HAP-1 (cell line): Measurements from ENCODE around the gene TMEM74B.

Experiments used
- DNase-seq, 2 experiments: peaks; one replicate each; pipeline ENCODE4 v3.0.0-alpha.2; 2016 to 2020; ENCODE audit warnings: low spot score in 2 of 2
- H3K27me3 ChIP-seq: fragments of 250-450 bp; sonication (Bioruptor Pico); 2 replicates; pipeline ENCODE4 v1.5.1; 2020; ENCODE audit warnings: low read depth, mild to moderate bottlenecking, moderate library complexity
- H3K36me3 ChIP-seq: fragments of 250-450 bp; sonication (Bioruptor Pico); replicated peaks from 2 replicates; pipeline ENCODE4 v1.5.1; 2020; ENCODE audit warnings: mild to moderate bottlenecking
- H3K4me1 ChIP-seq: fragments of 250-450 bp; sonication (Bioruptor Pico); 2 replicates; pipeline ENCODE4 v1.5.1; 2020; ENCODE audit warnings: mild to moderate bottlenecking
- H3K4me3 ChIP-seq: fragments of 250-450 bp; sonication (Bioruptor Pico); 2 replicates; pipeline ENCODE4 v1.5.1; 2020; ENCODE audit warnings: mild to moderate bottlenecking, moderate library complexity
- H3K9me3 ChIP-seq: fragments of 250-450 bp; sonication (Bioruptor Pico); 2 replicates; pipeline ENCODE4 v1.5.1; 2020; ENCODE audit warnings: mild to moderate bottlenecking, moderate library complexity
- in situ Hi-C: fragments of 300-500 bp; cut with MboI; formaldehyde crosslinking; loops from 3 replicates; pipeline ENCODE4 v1.14.3; 2020; ENCODE audit warnings: low sequenced_read_pairs, inconsistent platforms, mixed read lengths

Gene TMEM74B

DNA sequence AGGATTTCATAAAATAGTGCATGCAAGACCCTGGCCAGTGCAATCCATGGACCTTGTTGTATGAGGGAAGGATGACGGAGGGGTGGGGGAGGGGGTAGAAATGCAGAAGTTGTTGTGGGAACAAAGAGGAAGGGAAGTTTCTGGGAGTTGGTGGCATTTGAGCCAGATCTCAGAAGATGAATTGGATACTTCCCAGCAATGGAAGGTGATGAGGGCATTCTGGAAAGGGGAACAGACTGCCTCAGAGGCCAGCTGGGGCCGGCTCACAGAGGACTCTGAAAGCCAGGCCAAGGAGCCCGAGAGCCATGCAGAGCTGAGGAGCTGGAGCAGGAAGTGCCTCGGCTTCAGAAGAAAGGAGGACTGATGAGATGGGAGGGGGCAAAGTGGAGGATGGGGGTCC is 2.7 kb downstream of the TMEM74B start:
- in situ Hi-C loops = no loop called here
- no peak overlapping the region for H3K4me3 ChIP-seq
- H3K9me3 ChIP-seq = no peaks in the 10 kb centered on the region
- H3K27me3 ChIP-seq = no peaks in the 10 kb centered on the region
- DNase-seq = no peak
- H3K4me1 ChIP-seq = no peaks in the 10 kb centered on the region
- no peaks in the 10 kb centered on the region for H3K36me3 ChIP-seq

DNA sequence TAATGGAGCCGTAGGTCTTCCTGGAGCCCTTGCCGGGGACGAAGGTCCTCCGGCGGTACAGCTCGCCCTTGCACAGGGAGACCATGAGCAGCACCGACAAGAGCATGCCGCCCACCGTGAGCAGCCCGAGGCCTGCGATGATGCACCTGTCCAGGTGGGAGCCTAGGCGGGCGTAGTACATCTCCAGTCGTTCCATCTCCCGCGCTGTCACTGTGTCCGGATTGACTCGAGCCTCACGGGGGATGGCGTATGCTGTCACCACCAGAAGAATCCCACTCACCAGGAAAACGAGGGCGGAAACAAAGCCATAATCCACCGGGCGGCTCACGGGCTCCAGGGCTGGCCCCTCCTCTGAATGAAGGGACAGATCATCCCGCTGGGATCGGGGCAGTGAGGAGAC is 3.8 kb downstream of the TMEM74B start:
- Histone ChIP-seq H3K4me3 (no peak overlapping the region), H3K36me3 (no peaks in the 10 kb centered on the region), H3K9me3 (no peaks in the 10 kb centered on the region), H3K4me1 (no peaks in the 10 kb centered on the region), H3K27me3 (no peaks in the 10 kb centered on the region)
- in situ Hi-C loops = no loop called here
- no peak for DNase-seq

DNA sequence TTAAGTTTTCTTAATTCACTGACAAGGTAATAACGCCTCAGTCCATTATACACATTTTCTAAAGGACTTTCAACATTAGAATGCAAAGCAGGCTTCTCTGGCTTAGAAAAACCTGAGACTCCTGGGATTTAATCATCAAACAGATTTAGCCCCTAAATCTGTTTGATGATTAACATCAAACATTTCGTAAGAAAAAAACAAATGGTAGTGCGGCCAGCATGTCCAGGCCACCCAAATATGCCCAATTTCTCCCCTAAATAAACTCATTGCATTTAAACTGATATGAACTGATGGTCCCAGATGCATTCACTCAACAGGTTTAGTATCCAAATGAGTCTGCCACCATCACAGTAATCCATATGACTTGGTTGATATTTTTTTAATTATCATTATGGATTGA is 6.2 kb downstream of the TMEM74B start:
- in situ Hi-C loops = no loop called here
- H3K4me3 ChIP-seq = no peak overlapping the region

DNA sequence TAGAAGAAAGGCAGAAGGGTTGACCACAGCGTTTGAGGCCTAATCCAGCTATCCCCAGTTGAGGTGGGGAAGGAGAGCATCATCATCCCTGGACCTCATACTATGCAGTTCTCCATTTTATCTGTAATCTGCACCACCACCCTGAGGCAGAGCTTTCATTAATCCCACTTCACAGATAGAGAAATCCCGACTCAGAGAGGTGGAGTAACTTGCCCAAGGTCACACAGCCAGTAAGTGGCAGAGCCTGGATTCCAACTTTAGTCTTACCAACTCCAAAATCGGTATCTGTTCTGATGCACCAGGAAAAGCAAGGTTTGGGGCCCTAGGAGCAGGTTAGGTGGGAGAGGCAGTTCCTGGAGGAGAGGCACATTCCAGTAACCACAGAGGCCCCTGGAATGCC is 6.7 kb downstream of the TMEM74B start:
- no peak for DNase-seq
- Histone ChIP-seq H3K27me3 (no peaks in the 10 kb centered on the region), H3K36me3 (no peaks in the 10 kb centered on the region), H3K4me1 (no peaks in the 10 kb centered on the region), H3K4me3 (no peak overlapping the region), H3K9me3 (no peaks in the 10 kb centered on the region)
- in situ Hi-C loops = no loop called here

More for the DNA sequence above, 6.2 kb downstream of the TMEM74B start:
- no peaks in the 10 kb centered on the region for H3K4me1 ChIP-seq
- no peak for DNase-seq
- no peaks in the 10 kb centered on the region for H3K27me3 ChIP-seq
- H3K36me3 ChIP-seq = no peaks in the 10 kb centered on the region
- no peaks in the 10 kb centered on the region for H3K9me3 ChIP-seq

DNA sequence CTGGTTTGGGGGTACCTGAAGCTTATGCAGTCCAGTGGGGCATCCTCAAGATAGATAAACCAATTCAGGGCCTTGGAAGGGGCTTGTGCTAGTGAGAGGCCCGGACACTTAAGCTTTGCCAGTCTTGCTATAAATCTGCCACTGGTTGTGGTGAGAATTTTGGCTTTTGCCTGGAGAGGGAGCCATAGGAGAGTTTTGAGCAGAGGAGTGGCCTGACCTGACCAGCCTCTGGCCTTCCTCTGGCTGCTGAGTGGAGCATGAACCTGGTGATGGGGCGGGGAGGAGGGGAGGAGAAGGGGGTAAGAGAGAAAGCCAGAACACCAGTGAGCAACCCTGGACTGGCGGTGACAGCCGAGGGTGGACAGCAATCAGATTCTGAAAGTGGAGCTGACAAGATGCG is 7.1 kb downstream of the TMEM74B start:
- Histone ChIP-seq H3K9me3 (no peaks in the 10 kb centered on the region), H3K27me3 (no peaks in the 10 kb centered on the region), H3K4me3 (no peak overlapping the region), H3K36me3 (no peaks in the 10 kb centered on the region), H3K4me1 (no peaks in the 10 kb centered on the region)
- in situ Hi-C loops = no loop called here
- peak in 1 of 2 experiments; percentile 36 for DNase-seq

DNA sequence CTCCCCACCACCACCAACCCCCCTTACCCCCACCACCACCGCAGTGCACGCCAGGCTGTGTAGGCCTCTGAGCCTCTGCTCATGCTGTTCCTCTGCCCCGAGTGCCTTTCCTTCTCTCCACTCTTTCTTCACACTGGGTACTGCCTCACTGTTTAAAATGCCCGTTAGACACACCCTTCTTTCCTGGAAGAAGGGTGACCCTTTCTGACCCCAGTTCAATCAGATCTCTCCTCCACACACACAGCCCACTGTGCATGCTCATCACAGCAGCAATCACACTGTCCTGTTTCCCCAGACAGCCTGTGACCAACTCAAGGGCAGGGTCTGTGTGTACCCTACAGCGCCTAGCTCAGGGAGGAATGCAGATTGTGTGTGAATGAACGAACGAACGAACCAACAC is 10.0 kb downstream of the TMEM74B start:
- Histone ChIP-seq H3K4me3 (no peak overlapping the region), H3K9me3 (no peaks in the 10 kb centered on the region), H3K27me3 (no peaks in the 10 kb centered on the region), H3K36me3 (peaks cover 4% of the 10 kb centered on the region), H3K4me1 (no peaks in the 10 kb centered on the region)
- in situ Hi-C loops = no loop called here
- no peak for DNase-seq

DNA sequence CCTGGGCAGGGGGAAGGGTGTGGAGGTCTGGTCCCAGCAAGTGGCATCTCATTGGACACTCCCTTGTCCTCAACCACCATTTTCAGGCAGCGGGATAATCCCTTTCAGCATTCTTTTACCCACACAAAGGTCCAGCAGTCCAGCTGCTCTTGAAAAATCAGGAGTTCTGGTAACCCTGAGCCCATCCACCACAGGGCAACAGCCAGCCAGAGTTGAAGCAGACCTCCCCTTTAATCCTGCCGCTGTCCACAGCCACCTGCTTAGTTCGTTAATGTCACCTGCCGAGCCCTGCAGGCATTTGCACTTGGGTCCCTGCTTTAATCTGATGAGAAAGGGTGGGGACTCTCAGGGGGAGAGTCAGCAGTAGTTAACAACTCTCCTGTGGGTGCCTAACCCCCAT is 11.1 kb downstream of the TMEM74B start:
- H3K36me3 ChIP-seq = peaks cover 12% of the 10 kb centered on the region
- in situ Hi-C loops = no loop called here
- H3K4me3 ChIP-seq = no peak overlapping the region
- no peaks in the 10 kb centered on the region for H3K27me3 ChIP-seq
- H3K9me3 ChIP-seq = no peaks in the 10 kb centered on the region
- no peak for DNase-seq
- H3K4me1 ChIP-seq = no peaks in the 10 kb centered on the region

DNA sequence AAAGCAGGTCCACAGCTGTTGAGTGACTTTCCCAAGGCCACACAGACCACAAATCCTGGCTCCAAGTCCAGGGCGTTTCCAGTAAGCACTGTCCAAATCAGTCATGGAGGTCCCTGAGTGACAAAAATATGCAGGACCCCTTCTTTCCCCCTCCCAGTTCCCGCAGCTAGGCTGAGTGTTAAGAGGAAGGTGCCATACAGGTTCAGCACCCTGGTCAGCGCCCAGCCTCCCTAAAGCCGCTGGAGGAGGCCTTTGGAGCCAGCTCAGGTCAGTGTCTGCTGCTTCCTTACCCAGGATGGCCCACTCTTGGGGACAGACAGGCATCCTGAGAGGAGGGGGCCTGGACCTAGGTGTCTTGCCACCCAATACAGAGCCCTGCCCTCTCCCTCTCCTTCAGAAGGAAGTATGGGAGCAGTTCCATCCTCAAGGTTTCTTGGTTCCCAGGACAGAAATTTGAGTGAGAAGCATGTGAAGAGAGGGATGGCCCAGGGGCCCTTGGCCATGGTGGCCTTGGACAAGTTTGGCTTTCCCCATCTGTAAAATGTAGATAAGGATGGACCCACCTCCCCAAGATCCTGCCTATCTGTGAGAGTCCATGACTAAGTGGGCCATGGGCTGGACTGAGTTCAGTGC is 13.2 kb downstream of the TMEM74B start:
- Histone ChIP-seq H3K27me3 (no peaks in the 10 kb centered on the region), H3K9me3 (no peaks in the 10 kb centered on the region), H3K4me1 (no peaks in the 10 kb centered on the region), H3K4me3 (no peak overlapping the region), H3K36me3 (peaks cover 32% of the 10 kb centered on the region)
- DNase-seq = peak in 1 of 2 experiments; percentile 67
- in situ Hi-C loops = no loop called here

DNA sequence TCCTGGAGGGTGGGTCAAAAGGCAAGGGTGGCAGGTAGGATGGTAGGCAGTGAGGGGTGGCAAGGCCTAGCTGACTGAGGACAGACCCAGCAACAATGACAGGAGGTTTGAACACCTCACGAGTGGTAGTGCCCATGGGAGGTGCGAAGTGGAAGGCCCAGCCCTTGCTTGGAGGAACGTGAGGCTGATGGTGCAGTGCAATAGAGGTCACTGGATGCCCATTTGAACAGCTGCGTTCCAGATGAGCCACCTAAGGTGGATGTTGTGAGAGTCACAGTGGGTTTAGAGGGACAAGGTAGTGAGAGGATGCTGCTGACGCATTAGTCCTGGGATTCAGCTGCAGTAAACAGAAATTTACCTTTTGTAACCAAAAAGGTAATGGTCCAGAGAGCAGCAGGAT is 15.6 kb downstream of the TMEM74B start:
- H3K4me3 ChIP-seq = no peak overlapping the region
- H3K4me1 ChIP-seq = no peaks in the 10 kb centered on the region
- no peaks in the 10 kb centered on the region for H3K27me3 ChIP-seq
- peaks cover 49% of the 10 kb centered on the region for H3K36me3 ChIP-seq
- no peak for DNase-seq
- in situ Hi-C loops = no loop called here
- H3K9me3 ChIP-seq = no peaks in the 10 kb centered on the region

DNA sequence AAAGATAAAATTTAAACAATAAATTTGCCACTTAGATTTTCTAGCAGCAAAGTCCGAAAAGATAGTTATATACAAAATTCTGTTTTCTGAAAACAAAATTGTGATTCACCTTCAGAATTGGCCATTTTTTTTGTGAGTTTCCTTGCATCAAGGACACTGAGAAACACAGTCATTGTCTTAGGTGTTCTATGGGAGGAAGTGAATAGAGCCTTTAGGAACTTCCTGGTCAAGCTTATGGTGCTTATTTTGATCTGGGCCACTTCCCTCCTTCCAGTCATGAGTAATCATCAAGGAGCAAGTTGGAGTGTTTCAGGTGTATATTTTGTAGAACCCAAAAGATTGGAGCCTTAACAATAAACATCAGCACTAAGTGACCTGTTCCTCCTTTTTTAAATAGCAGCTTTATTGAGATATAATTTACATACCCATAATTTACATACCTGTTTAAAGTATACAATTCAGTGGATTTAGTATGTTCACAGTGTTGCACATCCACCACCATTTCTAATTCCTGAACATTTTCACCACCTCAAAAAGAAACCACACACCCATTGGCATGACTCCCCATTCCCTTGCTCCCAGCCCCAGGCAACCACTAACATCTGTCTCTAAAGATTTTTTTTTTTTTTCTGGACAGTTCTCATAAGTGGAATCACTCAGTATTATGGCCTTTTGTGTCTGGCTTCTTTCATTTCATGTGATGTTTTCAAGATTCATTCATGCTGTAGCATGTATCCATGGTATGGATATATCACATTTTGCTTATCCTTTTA is 17.6 kb downstream of the TMEM74B start:
- H3K4me3 ChIP-seq = no peak overlapping the region
- H3K36me3 ChIP-seq = peaks cover 51% of the 10 kb centered on the region
- DNase-seq = no peak
- in situ Hi-C loops = no loop called here
- H3K9me3 ChIP-seq = no peaks in the 10 kb centered on the region
- no peaks in the 10 kb centered on the region for H3K4me1 ChIP-seq
- no peaks in the 10 kb centered on the region for H3K27me3 ChIP-seq

DNA sequence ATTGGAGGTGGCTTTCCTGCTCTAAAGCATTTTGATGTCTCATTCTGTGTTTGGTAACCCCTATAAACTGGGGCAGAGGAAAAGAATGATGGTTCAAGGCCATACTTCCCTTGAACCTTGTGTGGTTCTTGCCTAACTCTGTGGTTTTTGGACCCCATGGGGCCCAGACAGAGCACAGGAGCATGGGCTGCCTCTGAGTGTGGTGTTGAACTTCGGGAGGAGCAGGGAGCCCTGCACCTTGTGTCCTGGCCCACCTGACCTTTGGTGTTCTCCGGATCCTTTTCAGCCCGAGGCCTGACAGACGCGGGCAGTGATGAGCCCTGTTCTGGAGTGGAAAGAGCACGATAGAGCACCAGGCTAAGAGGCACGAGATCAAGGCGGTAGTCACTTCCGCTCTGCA is 18.8 kb downstream of the TMEM74B start:
- in situ Hi-C loops = no loop called here
- no peaks in the 10 kb centered on the region for H3K4me1 ChIP-seq
- H3K9me3 ChIP-seq = no peaks in the 10 kb centered on the region
- H3K27me3 ChIP-seq = no peaks in the 10 kb centered on the region
- H3K4me3 ChIP-seq = no peak overlapping the region
- H3K36me3 ChIP-seq = peaks cover 53% of the 10 kb centered on the region
- no peak for DNase-seq

DNA sequence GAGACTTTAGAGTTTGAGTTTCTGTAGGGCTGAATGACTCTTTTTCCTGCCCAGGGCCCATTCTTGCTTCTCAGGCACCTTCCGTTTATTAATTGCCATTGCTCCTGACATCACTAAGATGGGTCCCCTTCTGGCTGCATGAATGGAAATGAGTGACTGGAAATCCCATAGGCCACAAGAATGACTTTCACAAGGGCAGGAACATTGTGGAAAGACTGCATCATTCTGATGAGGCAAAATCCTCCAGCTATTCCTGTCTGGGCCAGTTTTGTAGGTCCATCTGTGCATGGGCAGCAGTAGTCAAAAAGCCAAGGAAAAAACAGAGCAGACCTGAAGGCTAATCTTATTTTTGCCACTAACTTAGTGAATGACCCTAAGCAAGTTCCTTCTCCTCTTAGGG is 19.3 kb downstream of the TMEM74B start:
- no peak for DNase-seq
- Histone ChIP-seq H3K9me3 (no peaks in the 10 kb centered on the region), H3K4me3 (no peak overlapping the region), H3K36me3 (peaks cover 58% of the 10 kb centered on the region), H3K4me1 (no peaks in the 10 kb centered on the region), H3K27me3 (no peaks in the 10 kb centered on the region)
- in situ Hi-C loops = no loop called here

DNA sequence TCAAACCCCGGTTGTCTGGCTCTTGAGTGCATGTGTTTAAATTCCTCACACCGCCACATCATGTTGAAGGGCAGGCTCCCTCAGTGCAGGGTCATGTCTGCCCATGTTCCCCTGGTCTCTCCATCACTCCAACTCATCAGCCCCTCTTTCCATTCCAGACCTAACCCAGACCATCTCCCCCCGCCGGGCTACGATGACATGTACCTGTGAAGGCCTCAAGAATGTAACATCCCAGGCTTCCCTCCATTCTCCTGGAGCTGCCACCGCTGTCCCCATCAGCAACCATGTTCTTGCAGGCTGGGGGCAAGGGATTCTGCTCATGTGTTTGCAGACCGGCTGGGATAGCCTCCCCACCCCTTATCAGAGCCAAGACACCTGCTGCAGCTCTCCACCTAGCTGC is 19.9 kb downstream of the TMEM74B start:
- no peaks in the 10 kb centered on the region for H3K9me3 ChIP-seq
- H3K4me3 ChIP-seq = no peak overlapping the region
- peaks cover 56% of the 10 kb centered on the region for H3K36me3 ChIP-seq
- H3K4me1 ChIP-seq = no peaks in the 10 kb centered on the region
- DNase-seq = no peak
- in situ Hi-C loops = no loop called here
- no peaks in the 10 kb centered on the region for H3K27me3 ChIP-seq

DNA sequence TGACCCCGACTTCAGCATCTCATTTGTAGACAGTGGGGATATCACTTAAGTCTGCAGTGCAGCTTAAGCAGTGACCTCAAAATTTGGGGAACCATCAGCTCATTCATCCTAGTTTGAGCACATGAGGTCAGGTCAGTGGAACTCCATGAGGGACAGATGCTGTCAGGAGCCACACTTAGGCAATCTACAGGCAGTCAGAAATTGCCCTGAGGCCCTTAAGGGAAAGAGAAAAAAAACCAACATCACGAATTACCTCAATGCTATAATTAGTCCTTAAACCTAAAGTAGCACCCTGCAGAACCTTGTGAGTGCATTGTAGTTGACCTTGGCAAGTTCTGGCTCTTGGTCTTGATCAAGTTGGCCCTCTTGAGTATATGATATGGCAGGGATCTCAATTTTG is 21.1 kb downstream of the TMEM74B start:
- Histone ChIP-seq H3K4me3 (no peak overlapping the region), H3K9me3 (no peaks in the 10 kb centered on the region), H3K4me1 (no peaks in the 10 kb centered on the region), H3K36me3 (peaks cover 47% of the 10 kb centered on the region), H3K27me3 (no peaks in the 10 kb centered on the region)
- no peak for DNase-seq
- in situ Hi-C loops = no loop called here
